ENCODE results near the gene ZBTB48.

DNA sequence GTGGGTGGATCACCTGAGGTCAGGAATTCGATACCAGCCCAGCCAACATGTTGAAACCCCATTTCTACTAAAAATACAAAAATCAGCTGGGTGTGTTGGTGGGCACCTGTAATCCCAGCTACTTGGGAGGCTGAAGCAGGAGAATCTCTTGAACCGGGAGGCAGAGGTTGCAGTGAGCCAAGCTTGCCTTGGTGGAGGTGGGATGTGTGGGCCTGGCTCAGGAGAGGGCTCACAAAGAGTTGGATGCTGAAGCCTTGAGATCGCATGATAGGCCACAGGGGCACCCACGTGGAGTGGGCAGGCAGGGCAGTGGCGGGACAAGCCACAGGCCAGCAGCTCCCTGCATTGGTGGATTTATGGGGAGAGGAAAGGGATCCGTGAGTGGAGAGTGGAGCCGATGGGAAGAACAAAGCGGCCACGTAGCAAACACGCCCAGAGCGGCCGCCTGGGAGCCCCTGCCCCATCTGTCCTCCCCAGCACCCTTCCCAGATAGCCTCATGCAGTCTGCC is 49.2 kb downstream of the ZBTB48 start:
- TF ChIP-seq, protein P1, sequence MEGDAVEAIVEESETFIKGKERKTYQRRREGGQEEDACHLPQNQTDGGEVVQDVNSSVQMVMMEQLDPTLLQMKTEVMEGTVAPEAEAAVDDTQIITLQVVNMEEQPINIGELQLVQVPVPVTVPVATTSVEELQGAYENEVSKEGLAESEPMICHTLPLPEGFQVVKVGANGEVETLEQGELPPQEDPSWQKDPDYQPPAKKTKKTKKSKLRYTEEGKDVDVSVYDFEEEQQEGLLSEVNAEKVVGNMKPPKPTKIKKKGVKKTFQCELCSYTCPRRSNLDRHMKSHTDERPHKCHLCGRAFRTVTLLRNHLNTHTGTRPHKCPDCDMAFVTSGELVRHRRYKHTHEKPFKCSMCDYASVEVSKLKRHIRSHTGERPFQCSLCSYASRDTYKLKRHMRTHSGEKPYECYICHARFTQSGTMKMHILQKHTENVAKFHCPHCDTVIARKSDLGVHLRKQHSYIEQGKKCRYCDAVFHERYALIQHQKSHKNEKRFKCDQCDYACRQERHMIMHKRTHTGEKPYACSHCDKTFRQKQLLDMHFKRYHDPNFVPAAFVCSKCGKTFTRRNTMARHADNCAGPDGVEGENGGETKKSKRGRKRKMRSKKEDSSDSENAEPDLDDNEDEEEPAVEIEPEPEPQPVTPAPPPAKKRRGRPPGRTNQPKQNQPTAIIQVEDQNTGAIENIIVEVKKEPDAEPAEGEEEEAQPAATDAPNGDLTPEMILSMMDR (IDR thresholded peaks at IDR 0.05; ENCODE audit: insufficient read depth, low read length) = no peak
- TF ChIP-seq, protein P2, sequence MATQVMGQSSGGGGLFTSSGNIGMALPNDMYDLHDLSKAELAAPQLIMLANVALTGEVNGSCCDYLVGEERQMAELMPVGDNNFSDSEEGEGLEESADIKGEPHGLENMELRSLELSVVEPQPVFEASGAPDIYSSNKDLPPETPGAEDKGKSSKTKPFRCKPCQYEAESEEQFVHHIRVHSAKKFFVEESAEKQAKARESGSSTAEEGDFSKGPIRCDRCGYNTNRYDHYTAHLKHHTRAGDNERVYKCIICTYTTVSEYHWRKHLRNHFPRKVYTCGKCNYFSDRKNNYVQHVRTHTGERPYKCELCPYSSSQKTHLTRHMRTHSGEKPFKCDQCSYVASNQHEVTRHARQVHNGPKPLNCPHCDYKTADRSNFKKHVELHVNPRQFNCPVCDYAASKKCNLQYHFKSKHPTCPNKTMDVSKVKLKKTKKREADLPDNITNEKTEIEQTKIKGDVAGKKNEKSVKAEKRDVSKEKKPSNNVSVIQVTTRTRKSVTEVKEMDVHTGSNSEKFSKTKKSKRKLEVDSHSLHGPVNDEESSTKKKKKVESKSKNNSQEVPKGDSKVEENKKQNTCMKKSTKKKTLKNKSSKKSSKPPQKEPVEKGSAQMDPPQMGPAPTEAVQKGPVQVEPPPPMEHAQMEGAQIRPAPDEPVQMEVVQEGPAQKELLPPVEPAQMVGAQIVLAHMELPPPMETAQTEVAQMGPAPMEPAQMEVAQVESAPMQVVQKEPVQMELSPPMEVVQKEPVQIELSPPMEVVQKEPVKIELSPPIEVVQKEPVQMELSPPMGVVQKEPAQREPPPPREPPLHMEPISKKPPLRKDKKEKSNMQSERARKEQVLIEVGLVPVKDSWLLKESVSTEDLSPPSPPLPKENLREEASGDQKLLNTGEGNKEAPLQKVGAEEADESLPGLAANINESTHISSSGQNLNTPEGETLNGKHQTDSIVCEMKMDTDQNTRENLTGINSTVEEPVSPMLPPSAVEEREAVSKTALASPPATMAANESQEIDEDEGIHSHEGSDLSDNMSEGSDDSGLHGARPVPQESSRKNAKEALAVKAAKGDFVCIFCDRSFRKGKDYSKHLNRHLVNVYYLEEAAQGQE (IDR thresholded peaks at IDR 0.05; ENCODE audit: insufficient replicate concordance, low read depth) = no peak

Data from HL-60 (cell line).